Raji (cell line): ENCODE results near the gene CXCR5.

Source experiments
- POLR2A ChIP-seq: IDR thresholded peaks from 2 replicates; pipeline ENCODE4 v1.6.1; 2011; ENCODE audit warnings: low read depth, low read length, control low read depth; ENCODE audit not compliant: insufficient read depth

Gene CXCR5

GRCh38 chr11:118887206-118887605 lies 3.5 kb downstream of the CXCR5 start:
- no peak for TF ChIP-seq POLR2A

- TF ChIP-seq POLR2A, result no peak
These were observed 4.7 kb downstream of the CXCR5 start for GRCh38 chr11:118888398-118888797.

GRCh38 chr11:118889797-118890196 lies 6.1 kb downstream of the CXCR5 start:
- no peak for TF ChIP-seq POLR2A

- TF ChIP-seq POLR2A, result peak; percentile 67
These were observed 8.8 kb downstream of the CXCR5 start for GRCh38 chr11:118892514-118892913.

GRCh38 chr11:118892964-118893363 lies 9.3 kb downstream of the CXCR5 start:
- TF ChIP-seq POLR2A, result no peak

GRCh38 chr11:118893662-118894061 lies 10.0 kb downstream of the CXCR5 start:
- TF ChIP-seq POLR2A, result no peak

- TF ChIP-seq POLR2A, result no peak
These were observed 10.5 kb downstream of the CXCR5 start for GRCh38 chr11:118894192-118894591.

- TF ChIP-seq POLR2A, result 0 out of 2 replicates have a peak, but pooled peaks have one; percentile 41
These were observed 11.7 kb downstream of the CXCR5 start for GRCh38 chr11:118895093-118896039.

GRCh38 chr11:118896472-118896913 lies 12.8 kb downstream of the CXCR5 start:
- TF ChIP-seq POLR2A, result no peak

- no peak for TF ChIP-seq POLR2A
These were observed 13.4 kb downstream of the CXCR5 start for GRCh38 chr11:118896921-118897591.

- TF ChIP-seq POLR2A, result no peak
These were observed 14.1 kb downstream of the CXCR5 start for GRCh38 chr11:118897721-118898310.

- no peak for TF ChIP-seq POLR2A
These were observed 15.0 kb downstream of the CXCR5 start for GRCh38 chr11:118898400-118899295.

- TF ChIP-seq POLR2A, result no peak
These were observed 15.6 kb downstream of the CXCR5 start for GRCh38 chr11:118899296-118899688.

- TF ChIP-seq POLR2A, result no peak
These were observed 16.1 kb downstream of the CXCR5 start for GRCh38 chr11:118899706-118900360.
